Frontal cortex (tissue), 4 donors: ENCODE measurements around the gene PLCXD1. TPM values are rescaled to one million over a fixed set of nuclear protein-coding genes. Genes with fewer than 3 reads are reported as not detected.
"Not testable (repeated sequence)": the region's sequence is repeated elsewhere in the genome, so short reads cannot be mapped to it uniquely, and the experiment has no call there.

Experiments used
- DNase-seq, 2 donors: peaks; one replicate each; pipeline ENCODE4 v3.0.0; 2012; ENCODE audit warnings: low spot score in 2 of 2
- FAIRE-seq: peaks from 2 replicates; lab custom pipeline; 2012; peaks lifted over from hg19 to GRCh38; lab: Jason Lieb, UNC
- total RNA-seq: library from RNA; depleted of rRNA; stranded (reverse); fragments of >200 nt; gene quantifications from one replicate; pipeline ENCODE4 v1.2.3, GENCODE V29; 2014
- donor health status: control.
- donor health status: control.
- donor health status: control.

Gene PLCXD1
- total RNA-seq, 1 donor from 2014 or later: 14.7 TPM

DNA sequence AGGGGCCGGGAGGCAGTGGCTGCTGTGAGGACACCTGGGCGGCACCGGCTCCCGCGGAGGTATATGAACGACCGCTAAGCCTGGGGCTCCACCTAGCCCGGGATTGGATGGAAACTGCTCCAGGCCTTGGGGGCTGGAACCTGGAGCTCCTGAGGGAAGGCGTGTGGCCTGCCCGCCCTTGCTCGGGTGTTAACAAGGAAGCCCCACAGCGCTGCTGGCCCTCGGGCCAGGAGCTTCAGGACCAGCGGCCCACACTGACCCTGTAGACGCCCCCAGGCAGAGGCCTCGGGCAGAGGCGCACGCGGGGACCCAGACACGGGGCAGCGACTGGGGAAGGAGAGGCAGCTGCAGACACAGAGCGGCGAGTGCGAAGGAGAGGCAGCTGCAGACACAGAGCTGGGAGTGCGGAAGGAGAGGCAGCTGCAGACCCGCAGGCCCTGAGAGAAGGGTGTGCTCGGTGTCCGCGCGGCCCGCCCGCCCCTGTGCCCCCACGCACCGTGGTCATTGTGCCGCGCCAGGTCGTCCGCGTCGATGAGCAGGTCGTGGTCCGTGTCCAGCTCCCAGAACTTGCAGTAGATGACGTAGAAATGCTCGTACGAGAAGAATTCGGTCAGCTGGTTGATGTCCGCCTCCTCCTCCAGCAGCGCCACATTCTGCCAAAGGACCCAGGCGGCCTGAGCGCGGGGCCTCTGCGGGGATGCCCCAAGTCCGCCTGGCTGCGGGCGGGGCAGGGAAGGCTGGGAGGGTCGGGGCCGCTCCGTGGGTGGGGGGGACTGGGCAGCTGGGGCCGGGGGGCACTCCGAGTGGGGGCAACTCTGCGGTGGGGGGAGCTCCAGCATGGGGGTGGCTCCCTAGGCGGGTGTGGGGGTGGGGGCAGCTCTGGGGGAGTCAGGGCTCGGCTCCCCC, 64.1 kb downstream of the PLCXD1 start:
- DNase-seq (no peak), FAIRE-seq (no peak)

DNA sequence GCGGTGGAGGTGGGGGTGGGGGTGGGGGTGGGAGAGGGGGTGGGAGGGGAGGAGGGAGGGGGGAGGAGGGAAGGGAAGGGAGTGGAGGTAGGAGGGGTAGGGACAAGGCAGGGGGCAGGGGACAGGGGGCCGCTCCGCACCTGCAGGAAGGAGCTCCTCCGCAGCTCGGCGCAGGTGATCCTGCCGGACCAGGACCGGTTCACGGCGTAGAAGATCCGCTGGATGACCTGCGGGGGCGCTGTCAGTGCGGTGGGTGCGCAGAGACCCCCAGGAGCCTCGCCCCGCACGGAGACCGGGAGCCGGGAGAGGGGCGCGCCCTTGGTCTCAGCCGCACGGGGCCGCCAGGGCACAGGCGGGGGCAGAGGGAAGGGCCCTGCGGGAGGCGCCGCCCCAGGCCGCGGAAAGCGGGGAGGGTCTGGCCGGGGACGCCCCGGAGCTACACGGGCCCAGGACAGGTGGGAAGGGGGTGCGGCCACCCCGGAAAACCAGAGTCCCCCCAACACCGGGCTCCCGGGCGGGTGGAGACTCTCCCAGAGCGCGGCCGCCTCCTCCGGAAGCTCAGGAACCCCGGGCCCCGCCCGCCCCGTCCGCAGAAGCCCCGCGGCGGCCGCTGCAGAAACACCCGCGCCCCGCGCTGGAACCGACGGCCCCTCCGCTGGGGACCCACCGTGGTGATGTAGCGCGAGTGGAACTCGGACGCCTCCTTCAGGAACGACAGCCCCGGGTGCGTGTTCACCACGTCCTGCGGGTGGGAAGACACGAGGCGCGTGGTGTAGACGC, 65.0 kb downstream of the PLCXD1 start:
- no peak for FAIRE-seq

DNA sequence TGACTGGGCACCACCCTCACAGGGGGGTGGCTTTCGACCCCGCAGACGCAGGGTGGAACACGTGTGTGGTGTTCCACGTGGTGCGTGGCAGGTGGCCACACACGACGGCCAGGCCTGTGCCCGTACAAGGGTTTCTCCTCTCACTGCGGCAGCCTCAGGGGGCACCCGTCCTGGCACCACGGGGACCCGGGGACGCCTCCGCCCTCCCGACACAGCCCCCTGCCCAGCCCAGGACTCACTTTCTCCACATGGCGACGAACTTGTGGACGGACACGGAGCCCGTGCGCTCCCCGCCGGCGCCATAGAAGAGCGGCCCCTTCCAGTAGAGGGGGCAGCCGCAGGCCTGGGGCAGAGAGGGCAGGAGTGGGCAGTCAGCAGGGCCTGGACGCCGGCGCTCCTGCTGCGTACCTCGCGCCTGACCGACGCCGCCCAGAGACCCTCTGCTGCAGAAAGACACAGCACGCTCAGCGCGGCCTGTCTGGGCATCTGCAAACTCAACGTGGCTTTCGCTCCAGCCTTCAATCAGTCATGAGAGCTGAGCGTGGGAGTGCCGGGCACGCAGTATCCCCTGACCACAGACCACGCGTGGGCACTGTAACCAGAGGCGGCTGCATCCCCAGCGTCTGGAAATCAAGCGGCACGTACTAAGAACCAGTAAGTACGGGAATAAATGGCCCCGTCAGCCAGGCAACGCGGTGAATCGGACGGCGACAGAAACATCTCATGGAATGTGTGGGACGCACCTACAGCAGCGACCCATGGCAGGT, 66.4 kb downstream of the PLCXD1 start:
- DNase-seq: no peak
- FAIRE-seq: no peak

More for the DNA sequence above, 65.0 kb downstream of the PLCXD1 start:
- no peak for DNase-seq

DNA sequence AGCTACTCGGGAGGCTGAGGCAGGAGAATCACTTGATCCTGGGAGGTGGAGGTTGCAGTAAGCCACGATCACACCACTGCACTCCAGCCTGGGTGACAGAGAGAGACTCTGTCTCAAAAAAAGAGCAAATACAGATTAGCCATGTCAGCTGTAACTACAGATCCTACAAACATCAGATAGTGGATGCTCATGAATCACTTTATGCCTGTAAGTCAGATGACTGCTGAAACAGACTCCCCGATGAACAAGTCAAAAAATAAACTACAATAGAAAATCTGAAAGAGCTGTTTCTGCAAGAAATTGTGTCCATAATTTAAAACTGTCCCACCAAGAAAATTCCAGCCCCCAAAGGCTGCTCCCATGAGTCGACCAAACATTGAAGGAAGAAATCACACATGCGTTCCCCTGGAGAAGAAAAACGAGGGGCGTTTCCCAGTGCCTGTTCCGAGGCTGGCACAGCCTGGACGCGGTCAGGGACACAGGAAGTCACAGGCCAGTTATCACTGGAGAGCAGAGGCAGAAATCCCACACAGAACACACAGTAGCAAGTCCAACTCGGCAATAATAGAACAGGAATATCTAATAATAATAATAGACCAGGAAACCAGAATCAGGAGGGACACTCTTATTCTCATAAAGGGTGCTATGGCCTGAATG, 67.4 kb downstream of the PLCXD1 start:
- FAIRE-seq: no peak
- no peak for DNase-seq

DNA sequence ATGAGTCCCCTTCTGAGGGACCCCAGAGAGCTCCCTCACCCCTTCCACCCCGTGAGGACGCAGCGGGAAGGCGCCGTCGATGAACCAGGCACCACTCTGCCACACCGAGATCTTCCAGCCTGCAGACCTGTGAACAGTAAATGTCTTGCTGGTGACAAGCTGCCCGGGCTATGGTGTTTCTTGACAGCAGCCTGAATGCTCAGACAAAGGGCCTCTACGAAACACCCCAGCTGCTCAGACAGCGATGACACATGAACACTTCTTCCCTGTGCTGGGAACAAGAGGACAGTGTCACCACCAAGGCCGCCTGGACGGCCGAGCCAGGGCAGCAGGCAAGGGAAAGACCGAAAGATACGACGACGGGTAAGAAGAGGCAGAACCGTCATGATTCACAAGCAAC, 68.0 kb downstream of the PLCXD1 start:
- DNase-seq (peak; percentile 58 to 66), FAIRE-seq (no peak)

DNA sequence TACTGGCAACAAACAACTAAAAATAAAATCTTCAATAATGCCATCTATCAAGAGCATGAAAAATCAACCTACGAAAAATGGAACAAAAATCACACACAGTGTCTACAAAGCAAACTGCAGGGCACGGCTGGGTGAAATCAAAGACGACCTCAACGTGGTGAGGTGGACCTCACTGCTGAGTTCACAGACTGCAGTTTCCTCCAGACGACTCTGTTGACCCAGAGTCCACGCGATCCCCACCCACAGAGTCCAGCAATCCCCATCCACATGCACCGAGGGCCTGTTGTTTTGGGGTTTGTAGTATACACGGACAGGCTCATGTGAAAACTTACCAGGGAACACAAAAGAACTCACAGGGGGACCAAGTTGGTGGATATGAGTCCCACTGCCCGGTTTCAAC, 68.5 kb downstream of the PLCXD1 start:
- FAIRE-seq (no peak), DNase-seq (no peak)

DNA sequence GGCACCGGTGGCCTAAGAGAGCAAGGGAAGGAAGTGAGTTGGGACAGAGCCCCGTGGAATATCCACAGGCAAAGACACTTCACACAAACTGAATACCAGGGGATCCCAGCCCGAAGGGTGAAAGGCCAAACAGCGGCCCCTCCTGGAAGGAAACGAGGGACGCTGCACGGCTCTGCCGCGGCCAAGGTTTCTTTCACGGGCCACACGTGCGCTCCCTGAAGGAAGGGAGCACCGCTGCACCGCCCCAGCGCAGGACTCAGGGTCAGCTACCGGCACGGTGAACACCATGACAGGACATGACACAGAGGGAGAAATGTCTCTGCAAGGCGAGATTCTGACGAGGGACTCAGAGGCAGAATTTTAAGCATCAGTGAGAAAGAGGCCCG, 69.0 kb downstream of the PLCXD1 start:
- no peak for FAIRE-seq
- DNase-seq: no peak

DNA sequence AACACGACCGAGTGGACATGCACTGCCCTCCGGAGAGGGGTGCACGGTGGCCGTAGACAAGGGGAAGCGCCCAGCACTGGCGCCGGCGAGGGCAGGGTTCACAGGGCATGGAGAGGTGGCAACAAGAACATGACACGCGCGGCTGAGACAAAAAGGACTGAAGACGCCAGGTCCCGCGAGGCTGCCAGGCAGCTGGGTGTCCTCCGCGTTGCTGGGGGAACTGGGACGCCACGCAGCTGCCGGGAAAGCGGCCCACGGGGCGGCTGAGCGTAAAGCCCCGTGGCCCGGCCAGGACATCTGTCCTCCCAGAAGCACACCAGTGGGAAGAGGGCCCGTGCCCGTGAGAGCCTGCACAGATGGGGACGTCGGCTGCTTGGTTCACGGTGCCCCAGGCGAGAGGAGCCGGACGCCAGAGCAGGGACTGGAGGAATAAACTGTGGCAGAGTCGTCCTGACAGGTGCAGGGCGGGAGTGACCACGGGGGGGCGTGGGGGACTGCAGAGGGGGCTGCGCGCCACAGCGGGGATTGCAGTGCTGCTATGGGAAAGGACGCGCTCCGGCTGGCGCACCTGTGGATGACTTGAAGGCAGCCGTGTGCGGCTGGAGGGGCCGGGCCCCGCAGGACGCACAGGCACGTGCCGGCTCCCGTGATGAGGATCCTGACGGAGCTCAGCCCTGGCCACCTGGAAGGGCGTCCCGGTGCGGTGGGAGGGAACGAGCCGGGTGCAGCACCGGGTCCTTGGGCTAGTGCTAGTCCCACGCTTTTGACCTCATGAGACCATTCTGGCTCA, 69.5 kb downstream of the PLCXD1 start:
- DNase-seq (no peak), FAIRE-seq (no peak)

DNA sequence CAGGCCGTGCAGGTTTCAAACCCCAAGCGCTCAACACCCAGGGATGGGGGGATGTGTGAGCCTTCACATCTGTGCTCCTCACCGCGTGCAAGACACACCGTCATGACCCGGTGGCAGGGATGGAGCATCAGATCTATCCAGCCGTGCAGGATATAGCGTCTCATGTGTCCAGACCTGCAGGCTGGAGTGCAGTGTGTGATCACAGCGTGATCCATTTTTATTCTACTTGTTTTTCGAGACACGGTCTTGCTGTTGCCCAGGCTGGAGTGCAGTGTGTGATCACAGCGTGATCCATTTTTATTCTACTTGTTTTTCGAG, 70.1 kb downstream of the PLCXD1 start:
- FAIRE-seq, DNase-seq: not testable (repeated sequence)

DNA sequence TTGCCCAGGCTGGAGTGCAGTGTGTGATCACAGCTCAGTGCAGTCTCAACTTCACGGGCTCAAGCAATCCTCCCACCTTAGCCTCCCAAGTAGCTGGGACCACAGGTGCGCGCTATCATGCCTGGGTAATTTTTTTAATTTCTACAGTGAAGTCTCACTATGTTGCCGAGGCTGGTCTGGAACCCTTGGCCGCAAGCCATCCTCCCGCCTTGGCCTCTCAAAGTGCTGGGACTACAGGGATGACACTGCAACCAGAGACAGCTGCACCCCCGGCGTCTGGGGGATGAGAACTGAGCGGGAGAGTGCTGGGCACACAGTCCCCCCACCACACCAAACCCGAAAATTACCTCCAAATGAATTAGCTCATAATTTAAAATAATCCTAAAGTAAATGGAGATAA, 70.6 kb downstream of the PLCXD1 start:
- no peak for FAIRE-seq

DNA sequence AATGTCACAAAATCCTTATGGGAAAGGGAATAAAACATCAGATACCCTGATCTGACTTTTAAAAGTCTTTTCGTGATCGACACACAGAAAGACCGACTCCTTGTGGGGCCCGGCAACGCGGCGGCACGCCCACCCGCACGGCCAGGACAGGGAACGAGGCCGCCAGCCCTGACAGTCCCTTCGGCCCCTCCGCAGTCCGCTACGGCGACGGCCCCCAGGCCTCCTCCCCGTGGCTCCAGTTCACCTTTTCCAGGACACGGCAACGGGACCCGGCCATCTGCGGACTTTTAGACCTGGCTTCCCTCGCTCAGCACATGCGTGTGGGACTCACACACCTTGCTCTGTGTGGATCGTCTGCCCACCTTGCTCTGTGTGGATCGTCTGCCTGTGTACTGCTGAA, 71.0 kb downstream of the PLCXD1 start:
- no peak for FAIRE-seq

More for the DNA sequence above, 70.6 kb downstream of the PLCXD1 start:
- DNase-seq: no peak

DNA sequence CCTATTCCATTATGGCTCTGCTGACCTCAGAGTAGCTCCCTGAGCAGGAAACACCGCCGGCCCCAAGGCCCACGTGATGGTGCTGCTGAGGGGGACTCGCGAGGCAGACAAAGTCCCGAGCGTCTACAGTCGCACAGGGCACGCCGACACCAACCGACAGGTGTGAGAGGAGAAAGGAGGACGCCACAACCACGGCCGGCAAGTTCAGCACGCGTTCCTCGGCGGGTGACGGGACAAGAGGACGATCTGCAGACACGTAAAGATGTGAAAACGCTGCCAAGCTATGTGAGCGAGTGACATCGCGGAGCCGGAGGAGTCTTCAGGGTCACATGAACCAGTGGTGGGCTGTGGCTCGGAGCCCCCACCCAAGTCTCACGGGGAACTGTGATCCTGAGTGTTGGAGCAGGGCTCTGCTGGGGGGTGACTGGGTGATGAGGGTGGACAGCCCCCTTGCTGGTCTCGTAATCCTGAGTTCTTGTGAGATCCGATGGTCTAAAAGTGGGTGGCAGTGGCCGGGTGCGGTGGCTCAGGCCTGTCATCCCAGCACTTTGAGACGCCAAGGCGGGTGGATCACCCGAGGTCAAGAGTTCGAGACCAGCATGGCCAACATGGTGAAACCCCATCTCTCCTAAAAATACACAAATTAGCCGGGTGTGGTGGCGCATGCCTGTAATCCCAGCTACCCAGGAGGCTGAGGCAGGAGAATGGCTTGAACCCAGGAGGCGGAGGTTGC, 71.6 kb downstream of the PLCXD1 start:
- FAIRE-seq (no peak), DNase-seq (no peak)

More for the DNA sequence above, 71.0 kb downstream of the PLCXD1 start:
- no peak for DNase-seq

Other genes with a start within 250 kb of the PLCXD1 start
- 23.6 TPM for gene GTPBP6, start 37.4 kb downstream of the PLCXD1 start, total RNA-seq
- 17.1 TPM for gene PPP2R3B, start 105.5 kb downstream of the PLCXD1 start, total RNA-seq